Activated CD4-positive, alpha-beta T cell treated with anti-CD3 and anti-CD28 coated beads, Interleukin-2, amount 50 U/mL, for 1 hour (primary cell): ENCODE results near the gene PML.
A peak's percentile ranks its signal among the peaks of the same experiment; 100 is the strongest.

ENCODE experiments used
- DNase-seq: peaks from one replicate; pipeline ENCODE4 v3.0.0-alpha.2; 2020

Gene PML, protein sequence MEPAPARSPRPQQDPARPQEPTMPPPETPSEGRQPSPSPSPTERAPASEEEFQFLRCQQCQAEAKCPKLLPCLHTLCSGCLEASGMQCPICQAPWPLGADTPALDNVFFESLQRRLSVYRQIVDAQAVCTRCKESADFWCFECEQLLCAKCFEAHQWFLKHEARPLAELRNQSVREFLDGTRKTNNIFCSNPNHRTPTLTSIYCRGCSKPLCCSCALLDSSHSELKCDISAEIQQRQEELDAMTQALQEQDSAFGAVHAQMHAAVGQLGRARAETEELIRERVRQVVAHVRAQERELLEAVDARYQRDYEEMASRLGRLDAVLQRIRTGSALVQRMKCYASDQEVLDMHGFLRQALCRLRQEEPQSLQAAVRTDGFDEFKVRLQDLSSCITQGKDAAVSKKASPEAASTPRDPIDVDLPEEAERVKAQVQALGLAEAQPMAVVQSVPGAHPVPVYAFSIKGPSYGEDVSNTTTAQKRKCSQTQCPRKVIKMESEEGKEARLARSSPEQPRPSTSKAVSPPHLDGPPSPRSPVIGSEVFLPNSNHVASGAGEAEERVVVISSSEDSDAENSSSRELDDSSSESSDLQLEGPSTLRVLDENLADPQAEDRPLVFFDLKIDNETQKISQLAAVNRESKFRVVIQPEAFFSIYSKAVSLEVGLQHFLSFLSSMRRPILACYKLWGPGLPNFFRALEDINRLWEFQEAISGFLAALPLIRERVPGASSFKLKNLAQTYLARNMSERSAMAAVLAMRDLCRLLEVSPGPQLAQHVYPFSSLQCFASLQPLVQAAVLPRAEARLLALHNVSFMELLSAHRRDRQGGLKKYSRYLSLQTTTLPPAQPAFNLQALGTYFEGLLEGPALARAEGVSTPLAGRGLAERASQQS

GRCh38 chr15:73994413-73994883, at the start of gene PML:
Gene PML (plus strand): TSS chr15:73994716. CDS start chr15:73994813, 97 bp downstream.
- DNase-seq, result peak; percentile 88

DNA sequence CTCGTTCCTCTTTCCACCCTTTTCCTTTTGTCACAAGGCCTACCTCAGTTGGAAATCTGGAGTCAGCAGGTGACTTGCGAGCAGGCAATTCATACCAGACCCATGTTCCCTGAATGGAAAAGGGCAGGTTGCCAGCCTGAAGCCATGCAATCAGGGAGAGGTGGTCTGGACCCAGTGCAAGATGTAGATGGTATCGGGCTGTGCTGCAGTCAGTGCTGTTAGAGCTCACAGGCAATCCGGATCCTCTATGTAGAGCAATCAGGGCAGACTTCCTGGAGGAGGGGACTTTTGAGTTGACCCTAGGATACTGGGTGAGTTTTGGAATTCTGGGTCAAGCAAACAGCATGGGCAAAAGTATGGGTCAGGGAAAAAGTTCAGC, 49.4 kb upstream of the PML start:
- no peak for DNase-seq

DNA sequence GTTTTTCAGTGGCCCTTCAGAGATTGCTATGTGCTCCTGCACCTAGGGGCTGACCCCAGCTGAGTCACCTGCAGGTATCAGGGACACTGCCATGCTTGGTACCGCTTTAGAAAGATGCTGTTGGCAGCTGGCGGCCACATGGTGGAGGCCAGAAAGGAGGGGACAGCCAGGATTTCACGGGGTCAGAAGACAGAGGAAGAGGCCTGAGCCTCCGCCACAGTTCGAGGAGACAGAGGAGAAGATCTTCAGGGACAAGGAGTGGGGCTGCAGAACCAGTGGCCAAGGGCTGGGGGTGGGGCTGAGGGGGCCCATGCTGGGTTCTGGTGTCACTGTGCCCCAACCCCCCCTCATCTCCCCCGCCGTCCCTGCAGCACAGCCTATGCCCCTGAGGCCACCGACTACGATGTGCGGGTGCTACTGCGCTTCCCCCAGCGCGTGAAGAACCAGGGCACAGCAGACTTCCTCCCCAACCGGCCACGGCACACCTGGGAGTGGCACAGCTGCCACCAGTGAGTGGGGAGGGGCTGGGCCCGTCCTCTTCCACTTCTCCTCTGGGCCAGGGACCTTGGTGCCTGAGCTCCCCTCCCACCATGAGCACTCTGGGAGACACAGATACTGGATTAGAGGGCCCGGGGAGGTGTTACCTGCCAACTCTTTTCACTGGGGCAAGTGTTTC, 48.3 kb upstream of the PML start:
- no peak for DNase-seq

DNA sequence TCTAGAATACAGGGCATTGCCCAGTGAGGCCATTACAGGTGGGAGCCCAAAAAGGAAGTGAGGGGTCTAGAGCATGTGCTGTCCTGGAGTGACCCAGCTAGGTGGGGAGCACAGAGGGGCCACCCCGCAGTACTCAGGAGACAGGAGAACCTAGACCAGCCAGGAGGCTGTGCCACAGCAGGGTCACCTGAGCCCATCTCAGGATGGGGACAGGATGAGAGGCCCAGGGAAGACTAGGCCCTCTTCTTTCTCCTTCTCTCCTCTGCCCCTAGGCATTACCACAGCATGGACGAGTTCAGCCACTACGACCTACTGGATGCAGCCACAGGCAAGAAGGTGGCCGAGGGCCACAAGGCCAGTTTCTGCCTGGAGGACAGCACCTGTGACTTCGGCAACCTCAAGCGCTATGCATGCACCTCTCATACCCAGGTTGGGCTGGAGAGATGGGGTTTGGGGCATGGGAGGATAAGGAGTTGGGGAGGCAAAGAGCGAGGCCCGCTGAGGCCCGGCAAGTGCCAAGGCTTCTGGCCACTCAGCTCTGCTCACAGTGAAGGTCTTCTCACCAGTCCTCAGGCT, 47.6 kb upstream of the PML start:
- DNase-seq, result no peak

GRCh38 chr15:73947651-73948050, 46.9 kb upstream of the PML start:
- DNase-seq, result no peak

DNA sequence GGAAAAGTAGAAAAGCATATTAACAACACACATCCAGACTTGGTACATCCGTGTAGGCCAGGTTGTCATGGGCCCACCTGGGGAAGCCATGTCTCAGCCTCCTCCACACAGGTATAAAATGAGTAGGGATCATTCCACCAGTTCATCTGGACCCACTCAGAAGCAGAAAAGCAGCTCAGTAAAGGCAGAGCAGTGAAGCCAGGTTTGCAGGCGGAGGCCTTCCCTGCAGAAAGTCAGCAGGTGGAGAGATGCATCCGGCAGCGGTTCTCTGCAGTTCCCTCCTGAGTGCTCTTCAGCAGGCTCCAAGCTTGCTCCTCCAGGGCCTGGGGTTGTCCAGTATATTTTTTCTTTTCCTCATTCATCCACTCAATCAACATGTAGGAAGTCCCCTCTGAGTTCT, 46.1 kb upstream of the PML start:
- no peak for DNase-seq

- DNase-seq, result no peak
Observed at GRCh38 chr15:73948982-73949381, 45.5 kb upstream of the PML start.

DNA sequence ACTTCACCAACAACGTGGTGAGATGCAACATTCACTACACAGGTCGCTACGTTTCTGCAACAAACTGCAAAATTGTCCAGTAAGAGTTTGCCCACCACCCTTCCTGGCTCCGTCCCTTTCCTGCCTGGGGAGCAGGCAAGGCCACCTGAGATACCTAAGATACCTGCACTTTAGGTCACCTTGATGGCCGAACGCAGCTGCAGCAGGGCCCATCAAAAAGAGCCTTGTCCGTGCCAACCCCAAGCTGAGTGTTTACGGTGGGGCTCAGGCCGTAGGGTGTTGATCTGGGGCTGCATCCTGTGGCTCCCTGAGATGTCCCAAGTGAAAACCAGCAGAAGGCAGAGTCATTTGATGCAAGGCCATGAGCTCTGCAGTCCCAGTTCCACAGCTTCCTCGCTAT, 45.0 kb upstream of the PML start:
- DNase-seq, result no peak

DNA sequence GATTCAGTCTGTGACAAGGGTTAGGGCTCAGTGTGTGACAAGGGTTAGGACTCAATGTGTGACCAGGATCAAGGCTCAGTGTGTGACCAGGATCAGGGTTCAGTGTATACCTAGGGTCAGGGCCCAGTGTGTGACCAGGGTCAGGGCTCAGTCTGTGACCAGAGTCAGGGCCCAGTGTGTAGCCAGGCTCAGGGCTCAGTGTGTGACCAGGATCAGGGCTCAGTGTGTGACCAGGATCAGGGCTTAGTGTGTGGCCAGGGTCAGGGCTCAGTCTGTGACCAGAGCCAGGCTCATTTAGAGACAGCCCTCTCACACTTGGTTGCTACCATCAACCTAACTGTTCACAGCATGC, 44.1 kb upstream of the PML start:
- DNase-seq, result no peak

DNA sequence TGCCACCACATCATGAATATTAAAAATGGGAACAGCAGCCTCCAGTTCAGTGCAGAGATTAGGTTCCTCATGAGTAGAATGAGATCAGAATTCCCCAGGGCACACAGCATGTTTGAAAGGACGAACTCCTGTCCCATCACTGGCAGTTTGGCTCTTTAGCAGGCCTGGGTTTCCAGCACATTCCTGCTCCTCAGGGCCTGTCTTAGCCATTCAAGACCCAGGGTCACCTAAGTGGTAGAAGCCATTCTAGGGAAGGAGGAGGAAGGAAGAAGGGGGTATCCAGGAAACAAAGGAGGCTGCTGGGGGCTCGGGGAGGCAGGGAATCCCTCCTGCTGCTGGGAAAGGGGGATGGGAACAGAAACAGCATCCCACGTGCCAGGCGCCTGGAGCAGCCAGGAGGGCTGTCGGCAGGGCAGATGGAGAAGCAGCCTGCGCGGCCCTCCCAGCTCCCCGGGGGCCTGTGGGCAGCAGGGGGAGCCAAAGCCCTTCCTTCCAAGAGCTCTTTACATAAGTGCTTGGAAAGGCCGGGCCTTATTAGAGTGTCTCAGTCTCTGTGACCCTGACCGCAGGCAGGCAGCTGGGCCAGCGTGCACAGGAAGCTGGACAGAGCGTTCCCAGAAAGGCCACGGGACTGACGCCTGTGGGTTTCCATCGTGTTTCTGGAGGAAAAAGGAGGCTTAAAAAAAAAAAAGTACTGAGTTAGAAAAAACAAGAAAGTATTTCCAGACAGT, 43.5 kb upstream of the PML start:
- DNase-seq, result peak; percentile 76

GRCh38 chr15:73951601-73952000, 42.9 kb upstream of the PML start:
- DNase-seq, result no peak

DNA sequence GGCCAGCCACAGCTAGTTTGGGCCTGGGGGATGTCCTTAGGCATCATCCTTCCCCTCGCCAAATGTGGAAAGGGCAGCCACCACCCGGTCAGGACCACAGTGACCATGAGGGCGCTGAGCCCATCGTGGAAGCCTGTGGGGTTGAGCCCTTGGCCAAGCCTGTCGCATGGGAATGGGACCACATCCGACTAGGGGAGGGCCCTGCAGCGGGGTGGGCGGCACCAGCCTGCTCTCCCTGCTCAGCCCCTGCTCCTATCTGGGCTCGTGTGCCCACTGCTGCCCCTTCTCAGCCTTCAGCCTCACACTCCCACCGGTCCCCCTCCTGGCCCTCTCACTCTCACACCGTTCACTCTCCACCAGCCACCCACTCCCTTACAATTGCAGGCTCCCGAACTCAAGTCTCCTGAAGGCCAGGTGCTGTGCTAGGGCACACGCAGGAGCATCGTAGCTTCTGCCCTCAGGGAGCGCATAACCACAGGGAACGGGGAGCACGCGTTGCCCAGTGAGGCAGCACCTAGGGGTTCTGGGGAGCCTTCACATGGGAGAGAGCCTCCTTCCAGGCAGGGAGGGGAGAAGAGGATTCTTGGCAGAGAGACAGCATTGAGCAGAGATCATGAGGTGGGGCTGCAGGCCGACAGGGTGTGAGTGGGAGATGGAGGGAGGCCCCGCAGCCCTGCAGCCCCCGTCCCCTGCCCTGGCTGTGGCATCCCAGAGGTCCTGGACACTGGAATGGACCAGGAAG, 42.2 kb upstream of the PML start:
- no peak for DNase-seq

DNA sequence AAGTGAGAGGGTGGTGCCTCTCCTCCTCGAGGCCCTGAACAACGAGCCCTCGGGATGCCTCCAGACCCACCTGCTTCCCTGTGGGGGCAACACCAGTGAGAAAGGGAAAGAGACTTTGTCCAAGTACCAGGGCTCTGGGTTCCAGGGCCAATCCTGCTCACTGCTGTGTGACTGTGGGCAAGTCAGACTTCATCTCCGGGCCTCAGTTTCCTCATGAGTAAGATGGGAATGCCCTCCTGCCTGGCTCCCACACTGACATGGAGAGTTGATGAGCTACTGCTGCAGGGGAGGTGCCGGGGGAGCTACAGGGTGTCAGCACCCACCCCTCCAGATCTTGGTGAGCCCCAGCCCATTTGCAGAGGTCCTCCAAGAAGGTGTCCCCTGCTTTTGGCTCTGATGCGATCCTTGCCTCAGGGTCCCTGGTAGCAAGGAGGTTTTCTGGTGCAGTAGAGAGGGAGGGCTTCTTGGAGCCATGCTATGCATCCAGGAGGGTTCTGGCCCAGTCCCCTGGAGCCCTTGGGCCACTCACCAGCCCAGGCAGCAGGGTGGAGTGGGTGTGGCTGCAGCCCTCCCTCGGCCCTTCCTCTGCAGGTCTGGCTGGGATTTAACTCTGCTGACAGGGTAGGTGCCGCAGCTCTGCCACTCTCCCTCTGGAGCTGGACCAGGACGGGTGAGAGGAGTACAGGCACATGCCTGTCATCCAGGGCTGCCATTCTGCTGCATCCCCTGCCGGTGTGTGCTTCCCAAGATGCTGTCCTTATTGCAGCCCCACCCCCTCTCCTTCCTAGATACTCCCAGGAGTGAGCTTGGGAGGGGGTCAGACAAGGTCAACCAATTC, 41.4 kb upstream of the PML start:
- DNase-seq, result no peak

GRCh38 chr15:73954188-73955145, 40.0 kb upstream of the PML start:
- DNase-seq, result no peak

DNA sequence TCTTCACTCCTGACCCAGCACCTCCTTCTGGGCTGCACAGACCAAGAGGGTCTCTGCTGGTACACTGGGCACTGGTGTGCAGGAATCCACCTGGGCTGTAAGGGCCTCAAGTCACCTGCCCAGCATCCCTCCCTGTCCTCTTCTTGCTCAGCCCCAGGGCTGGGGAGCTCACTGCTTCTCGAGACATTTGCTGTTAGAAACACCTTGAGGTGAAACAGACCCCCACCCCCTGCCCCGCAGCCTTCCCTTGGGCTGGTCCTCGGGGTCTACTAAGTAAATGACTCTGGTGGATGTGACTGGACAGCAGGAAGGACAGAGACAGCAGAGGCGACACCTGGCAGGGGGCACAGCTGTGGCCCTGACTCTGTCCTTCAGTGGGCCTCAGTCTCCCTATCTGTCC, 39.2 kb upstream of the PML start:
- no peak for DNase-seq

DNA sequence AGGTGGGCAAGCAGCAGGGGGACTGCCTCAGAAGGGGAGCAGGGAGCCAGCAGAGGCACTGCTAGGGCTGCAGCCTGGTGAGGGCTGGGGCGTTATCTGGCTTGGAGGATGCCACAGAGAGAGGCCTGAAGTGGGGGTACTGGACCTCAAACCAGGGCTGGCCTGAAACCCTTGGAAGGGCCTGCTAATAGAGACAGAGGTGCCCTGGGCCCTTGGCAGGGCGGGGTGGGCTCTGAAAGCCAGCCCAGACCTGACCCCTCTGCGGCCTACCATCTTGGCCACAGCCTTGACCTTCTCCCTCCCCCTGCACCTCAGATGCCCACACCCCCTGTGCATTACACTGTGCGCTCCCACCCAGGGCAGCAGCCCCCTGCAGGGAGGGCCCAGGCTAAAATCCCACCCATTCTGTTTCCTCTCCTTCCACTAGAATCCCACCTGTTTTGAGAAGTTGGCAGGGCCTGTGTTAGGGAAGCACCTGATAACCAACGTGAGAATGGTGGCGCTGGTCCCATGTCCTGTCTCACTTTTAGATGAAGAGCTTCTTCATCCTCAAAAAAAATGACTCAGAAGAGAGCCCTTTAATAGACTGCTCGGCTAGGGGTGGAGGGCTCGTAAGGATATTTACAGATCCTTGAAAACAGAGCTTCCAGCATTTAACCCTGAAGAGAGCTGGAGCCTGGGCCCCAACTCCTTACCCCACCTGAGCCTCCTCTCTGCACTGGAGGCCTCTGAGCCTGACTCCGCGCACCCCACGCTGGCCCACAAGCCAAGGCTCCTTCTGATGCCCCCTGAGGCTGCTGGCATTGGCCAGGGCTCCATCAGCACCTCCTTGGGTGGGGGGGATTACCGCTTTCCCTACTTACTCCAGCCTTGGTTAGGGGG, 38.4 kb upstream of the PML start:
- no peak for DNase-seq

DNA sequence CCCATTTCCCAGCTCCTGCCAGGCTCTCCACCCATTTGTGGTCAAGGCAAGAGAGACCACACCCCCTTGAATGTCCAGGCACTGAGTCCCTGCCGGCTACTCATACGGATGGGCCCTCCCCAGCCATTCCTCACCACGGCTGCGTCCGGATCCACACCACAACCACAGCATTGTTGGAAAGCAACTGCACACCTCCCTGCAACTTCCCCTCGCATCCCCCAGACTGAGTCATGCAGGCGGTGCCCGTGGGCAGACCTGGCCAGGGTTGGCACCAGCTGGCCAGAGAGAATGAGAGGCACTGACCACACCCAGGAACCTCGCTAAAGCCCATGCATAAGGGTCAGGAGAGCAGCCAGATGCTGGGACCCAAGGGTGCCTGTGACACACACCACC, 37.8 kb upstream of the PML start:
- DNase-seq, result no peak

- no peak for DNase-seq
Observed at GRCh38 chr15:73957276-73957675, 37.2 kb upstream of the PML start.

DNA sequence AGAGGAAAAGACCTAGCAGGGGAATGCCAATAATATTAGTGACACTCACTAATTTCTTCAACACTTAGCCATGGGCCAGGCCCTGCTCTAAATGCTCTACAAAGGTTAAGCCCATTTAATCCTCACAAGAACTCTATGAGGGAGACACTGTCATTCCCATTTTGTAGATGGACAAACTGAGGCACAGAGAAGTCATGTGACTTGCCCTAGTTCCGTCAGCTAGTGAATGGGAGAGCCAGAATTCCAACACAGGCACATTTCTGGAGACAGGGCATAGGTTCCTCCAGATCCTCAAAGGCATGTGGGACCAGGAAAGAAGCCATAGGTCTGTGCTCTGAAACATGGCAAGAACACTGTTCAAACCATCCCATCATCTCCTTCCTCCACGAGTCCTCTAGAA, 36.7 kb upstream of the PML start:
- no peak for DNase-seq
